ENCODE results near the gene SMAD6.

DNA sequence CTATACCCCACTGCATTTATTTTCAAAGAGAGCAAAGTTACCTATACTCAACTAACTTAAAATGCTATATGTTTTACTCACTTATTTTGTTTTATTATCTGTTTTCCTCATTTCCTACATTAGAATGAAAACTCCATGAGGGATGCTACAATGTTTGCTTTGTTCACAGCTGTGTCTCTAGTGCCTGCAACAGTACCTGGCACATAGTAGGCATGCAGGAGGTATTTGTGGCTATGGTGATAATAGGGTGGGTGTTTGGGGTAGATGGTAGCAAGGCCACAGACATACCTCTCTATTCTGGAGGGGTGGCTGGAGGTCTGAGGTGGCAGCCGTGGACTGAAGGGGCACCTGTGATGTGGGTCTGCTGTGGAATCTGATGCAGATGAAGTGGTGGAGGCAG is 24.7 kb upstream of the SMAD6 start:
- TF ChIP-seq EZH2 (IDR thresholded peaks at IDR 0.05; ENCODE audit: insufficient read depth, poor library complexity, severe bottlenecking) (no peak), EZH2phosphoT487 (IDR thresholded peaks at IDR 0.05; ENCODE audit: insufficient read depth, low read depth) (no peak)
